HG02885 (cell line): ENCODE data around the gene ARID1A.
"Not testable (repeated sequence)": the region's sequence is repeated elsewhere in the genome, so short reads cannot be mapped to it uniquely, and the experiment has no call there.

ENCODE experiments used
- ATAC-seq: cut with Tn5 transposase; IDR thresholded peaks from one replicate; pipeline ENCODE4 v1.9.1; 2021; ENCODE audit warnings: mild to moderate bottlenecking; ENCODE audit not compliant: unreplicated experiment, poor library complexity

The ARID1A gene

GRCh38 chr1:26695356-26696118 is at the start of gene ARID1A:
TSS of gene ARID1A (plus strand) at chr1:26696015. CDS start at chr1:26696404, 389 bp downstream.
- peak; percentile 49 for ATAC-seq

GRCh38 chr1:26664802-26665201 is 31.0 kb upstream of the ARID1A start:
- no peak for ATAC-seq

DNA sequence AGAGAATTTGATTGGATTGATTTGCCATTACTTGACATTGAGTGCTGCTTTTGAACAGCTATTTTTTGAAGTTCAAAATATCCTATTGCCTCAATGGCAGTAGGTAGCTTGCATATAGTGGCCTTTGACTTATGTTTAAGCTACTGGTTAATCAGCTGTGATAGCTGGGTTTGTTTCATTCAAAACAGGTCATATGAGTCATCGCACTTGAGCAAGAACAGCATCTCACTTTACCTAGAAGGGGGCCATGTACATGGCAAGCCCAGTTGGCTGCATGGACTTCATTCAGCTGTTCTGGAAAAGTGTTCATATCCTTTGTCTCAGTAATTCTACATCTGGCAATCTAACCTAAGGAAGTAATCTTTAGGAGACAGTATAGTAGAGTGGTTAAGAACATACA is 29.0 kb upstream of the ARID1A start:
- ATAC-seq, result no peak

DNA sequence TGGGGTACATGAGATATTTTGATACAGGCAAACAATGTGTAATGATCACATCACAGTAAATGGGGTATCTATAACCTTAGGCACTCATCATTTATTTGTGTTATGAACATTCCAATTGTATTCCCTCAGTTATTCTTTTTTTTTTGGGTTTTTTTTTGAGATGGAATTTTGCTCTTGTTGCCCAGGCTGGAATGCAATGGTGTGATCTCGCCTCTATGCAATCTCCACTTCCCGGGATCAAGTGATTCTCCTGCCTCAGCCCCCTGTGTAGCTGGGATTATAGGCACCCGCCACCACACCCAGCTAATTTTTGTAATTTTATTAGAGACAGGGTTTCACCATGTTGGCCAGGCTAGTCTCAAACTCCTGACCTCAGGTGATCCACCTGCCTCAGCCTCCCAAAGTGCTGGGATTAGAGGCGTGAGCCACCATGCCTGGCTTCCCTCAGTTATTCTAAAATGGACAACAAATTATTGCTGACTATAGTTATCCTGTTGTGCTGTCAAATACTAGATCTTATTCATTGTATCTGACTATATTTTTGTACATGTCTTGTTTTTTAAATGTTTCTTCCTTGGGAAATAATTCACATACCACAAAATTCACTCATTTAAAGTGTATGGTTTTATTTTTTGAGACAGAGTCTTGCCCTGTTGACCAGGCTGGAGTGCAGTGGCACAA is 27.6 kb upstream of the ARID1A start:
- not testable (repeated sequence) for ATAC-seq

DNA sequence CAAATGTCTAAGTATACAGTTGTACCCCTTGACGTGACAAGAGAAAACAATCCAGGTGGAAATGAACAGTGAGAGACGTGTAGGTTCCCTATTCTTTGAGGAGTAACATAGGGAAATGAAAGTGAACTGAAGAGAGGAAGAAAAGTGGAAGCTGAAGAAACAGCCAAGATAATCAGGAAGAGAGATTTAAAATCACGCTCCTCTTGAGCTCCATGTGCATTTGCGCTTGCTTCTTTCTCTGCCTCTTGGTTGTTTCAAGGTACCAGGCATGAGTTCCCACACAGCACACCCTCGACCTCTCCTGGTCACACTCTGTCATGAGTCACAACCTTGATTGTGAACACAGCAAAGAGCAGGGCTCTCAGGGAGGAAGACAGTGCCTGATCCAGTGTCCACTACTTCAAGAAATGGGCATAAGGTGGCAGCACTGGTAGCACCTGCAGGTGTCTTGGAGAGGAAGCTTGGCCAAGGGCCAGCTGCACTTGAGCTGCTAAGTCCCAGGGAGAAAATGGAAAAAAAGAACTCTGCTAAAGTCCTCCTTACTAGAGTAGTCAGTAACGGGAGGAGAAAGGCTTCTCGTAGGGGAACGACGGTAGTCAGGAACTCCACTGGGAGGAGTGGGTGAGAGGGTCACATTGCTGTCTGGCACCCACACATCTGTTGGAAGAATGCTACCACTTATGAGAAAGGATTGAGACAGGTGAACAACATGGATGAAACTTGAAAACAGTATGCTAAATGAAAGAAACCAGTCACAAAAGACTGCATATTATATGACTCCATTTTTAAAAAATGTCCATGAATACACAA is 18.3 kb upstream of the ARID1A start:
- peak; percentile 62 for ATAC-seq

GRCh38 chr1:26684763-26685508 is 10.9 kb upstream of the ARID1A start:
- no peak for ATAC-seq

GRCh38 chr1:26686795-26687194 is 9.0 kb upstream of the ARID1A start:
- ATAC-seq, result no peak

- ATAC-seq, result no peak
These were observed 6.3 kb upstream of the ARID1A start for GRCh38 chr1:26689504-26689903.

DNA sequence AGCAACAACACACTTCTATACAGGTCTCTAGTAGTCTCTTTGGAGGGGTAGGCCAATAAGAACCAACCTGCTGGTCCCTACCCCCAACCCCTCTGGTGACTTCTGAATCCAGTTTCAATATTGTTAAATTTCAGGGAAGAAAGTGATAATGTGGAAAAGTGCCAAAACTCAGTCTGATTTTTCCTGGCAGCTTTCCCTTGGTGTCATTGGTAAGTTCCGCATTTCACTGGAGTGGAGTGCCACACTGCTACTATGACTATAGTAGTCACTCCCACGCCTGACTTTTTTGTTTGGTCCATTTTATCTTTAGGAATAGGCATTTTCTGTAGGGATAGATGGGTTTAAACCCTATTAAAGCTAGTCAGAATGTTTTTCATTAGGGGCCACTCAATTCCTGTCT is 5.7 kb upstream of the ARID1A start:
- no peak for ATAC-seq

GRCh38 chr1:26690576-26691031 is 5.2 kb upstream of the ARID1A start:
- no peak for ATAC-seq

DNA sequence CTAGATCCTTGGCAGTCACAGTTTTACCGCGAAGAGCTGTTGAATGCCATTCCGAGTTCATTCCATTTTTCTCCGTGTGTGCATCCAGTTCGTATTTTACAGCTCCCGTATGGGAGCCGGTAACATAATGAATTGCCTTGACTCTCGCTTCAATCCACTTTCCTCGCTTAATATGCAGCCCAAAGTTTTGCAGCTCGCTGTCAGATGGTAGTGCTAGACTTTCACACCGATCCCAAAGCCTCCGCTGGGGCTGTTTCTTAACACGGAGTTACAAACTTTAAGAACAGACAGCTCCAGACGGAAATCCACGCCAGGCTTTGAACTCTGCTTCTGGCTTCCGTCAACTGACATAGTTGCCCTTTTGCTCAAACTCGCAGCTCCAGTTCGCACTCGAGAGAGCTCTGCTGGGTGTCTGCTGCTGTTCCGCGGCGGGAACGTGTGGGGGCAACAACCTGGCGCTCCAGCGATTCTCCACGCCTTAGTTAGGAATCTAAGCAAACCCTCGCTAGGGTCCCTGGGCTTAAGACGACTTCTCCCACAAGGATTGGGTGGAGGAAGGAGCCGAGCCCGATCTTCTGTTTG is 3.5 kb upstream of the ARID1A start:
- peak; percentile 30 for ATAC-seq

GRCh38 chr1:26692793-26693490 is 2.9 kb upstream of the ARID1A start:
- peak; percentile 31 for ATAC-seq

- no peak for ATAC-seq
These were observed 1.9 kb upstream of the ARID1A start for GRCh38 chr1:26693599-26694572.

- ATAC-seq, result no peak
These were observed 1.0 kb upstream of the ARID1A start for GRCh38 chr1:26694638-26695355.

DNA sequence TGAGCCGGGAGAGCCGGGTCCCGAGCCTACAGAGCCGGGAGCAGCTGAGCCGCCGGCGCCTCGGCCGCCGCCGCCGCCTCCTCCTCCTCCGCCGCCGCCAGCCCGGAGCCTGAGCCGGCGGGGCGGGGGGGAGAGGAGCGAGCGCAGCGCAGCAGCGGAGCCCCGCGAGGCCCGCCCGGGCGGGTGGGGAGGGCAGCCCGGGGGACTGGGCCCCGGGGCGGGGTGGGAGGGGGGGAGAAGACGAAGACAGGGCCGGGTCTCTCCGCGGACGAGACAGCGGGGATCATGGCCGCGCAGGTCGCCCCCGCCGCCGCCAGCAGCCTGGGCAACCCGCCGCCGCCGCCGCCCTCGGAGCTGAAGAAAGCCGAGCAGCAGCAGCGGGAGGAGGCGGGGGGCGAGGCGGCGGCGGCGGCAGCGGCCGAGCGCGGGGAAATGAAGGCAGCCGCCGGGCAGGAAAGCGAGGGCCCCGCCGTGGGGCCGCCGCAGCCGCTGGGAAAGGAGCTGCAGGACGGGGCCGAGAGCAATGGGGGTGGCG is 371 bp downstream of the ARID1A start:
- ATAC-seq, result no peak

GRCh38 chr1:26696654-26697430 is 1.0 kb downstream of the ARID1A start:
- no peak for ATAC-seq
